Nucleus accumbens (tissue), 56 donors: Measurements from ENCODE around the gene MBD3.
A peak's percentile ranks its signal among the peaks of the same experiment; 100 is the strongest.

Source experiments
- DNase-seq, 56 donors: peaks; one replicate each; lab custom pipeline; 2025; lab: John Stamatoyannopoulos, UW

MBD3 gene

DNA sequence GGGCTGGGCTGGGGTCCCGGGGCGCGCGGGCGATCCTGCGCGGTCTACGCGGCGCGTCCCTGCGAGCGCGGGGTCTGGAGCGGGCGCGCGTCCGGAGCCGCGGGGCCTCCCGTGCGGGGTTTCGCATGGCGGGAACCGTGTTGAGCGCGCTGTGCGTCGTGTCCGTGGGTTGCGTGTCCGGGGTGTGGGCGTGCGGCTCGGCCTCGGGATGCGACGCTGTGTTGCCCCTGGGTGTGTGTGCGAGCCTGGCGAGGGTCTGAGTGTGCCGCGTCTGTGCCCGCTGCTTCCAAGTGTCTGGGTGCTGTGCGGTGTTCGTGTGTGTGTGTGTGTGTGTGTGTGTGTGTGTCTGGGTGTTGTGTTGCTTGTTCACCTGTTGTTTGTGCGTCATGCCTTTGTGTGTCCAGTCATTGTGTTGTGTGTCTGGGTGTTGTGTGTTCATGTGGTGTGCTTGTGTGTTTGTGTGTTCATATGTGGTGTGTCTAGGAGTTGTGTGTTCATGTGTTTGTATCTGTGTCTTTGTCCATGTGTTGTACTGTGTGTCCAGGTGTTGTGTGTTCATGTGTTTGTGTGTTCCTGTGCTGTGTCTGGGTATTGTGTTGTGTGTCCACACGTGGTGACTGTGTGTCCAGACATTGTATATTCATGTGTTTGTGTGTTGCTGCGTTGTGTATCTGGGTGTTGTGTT is 68.2 kb downstream of the MBD3 start:
- DNase-seq = peak in 1 of 56 donors; percentile 33
